Keratinocyte (primary cell): ENCODE results near the gene RPL18. TPM values are rescaled to one million over a fixed set of nuclear protein-coding genes. Genes with fewer than 3 reads are reported as not detected.

Experiments used
- DNase-seq: peaks from one replicate; pipeline ENCODE4 v3.0.0-alpha.2; 2011; ENCODE audit warnings: low read depth, missing footprints, low spot score
- FAIRE-seq: peaks from 2 replicates; lab custom pipeline; 2011; peaks lifted over from hg19 to GRCh38; lab: Jason Lieb, UNC
- H2AFZ ChIP-seq: 2 replicates; pipeline ENCODE4 v1.6.0; 2012; ENCODE audit warnings: low read length, control low read depth, inconsistent platforms; ENCODE audit not compliant: control insufficient read depth
- H3K27ac ChIP-seq: 2 replicates; pipeline ENCODE4 v1.5.1; 2011; ENCODE audit warnings: low read length; ENCODE audit not compliant: control insufficient read depth, insufficient read depth
- H3K27me3 ChIP-seq: 3 replicates; pipeline ENCODE4 v1.6.0; 2011; ENCODE audit warnings: low read length; ENCODE audit not compliant: control insufficient read depth, insufficient read depth; ENCODE audit errors: extremely low read depth
- H3K36me3 ChIP-seq, 2 experiments: 2 replicates in 1 of 2; 3 replicates in 1 of 2; pipeline ENCODE4 v1.5.1; 2011; ENCODE audit warnings: low read length in 2 of 2, mild to moderate bottlenecking in 1 of 2; ENCODE audit not compliant: control insufficient read depth in 2 of 2, insufficient read depth in 2 of 2; ENCODE audit errors: extremely low read depth in 1 of 2
- H3K4me1 ChIP-seq: 3 replicates; pipeline ENCODE4 v1.5.1; 2011; ENCODE audit warnings: low read length; ENCODE audit not compliant: control insufficient read depth, insufficient read depth; ENCODE audit errors: extremely low read depth
- H3K4me2 ChIP-seq: 3 replicates; pipeline ENCODE4 v1.6.0; 2011; ENCODE audit warnings: low read depth, low read length; ENCODE audit not compliant: control insufficient read depth, insufficient read depth; ENCODE audit errors: extremely low read depth
- H3K4me3 ChIP-seq, 3 experiments: fragments of 200-600 bp in 1 of 3; sonication (generic) in 1 of 3; 2 replicates in 2 of 3; 3 replicates in 1 of 3; pipeline ENCODE4 v1.5.1; 2011 to 2016; ENCODE audit warnings: low read length in 3 of 3, mild to moderate bottlenecking in 3 of 3, control low read depth in 2 of 3, inconsistent platforms in 1 of 3, low read depth in 1 of 3, mixed read lengths in 1 of 3, mixed run types in 1 of 3, moderate library complexity in 1 of 3; ENCODE audit not compliant: control insufficient read depth in 2 of 3, insufficient read depth in 2 of 3; ENCODE audit errors: extremely low read depth in 1 of 3
- H3K79me2 ChIP-seq: 2 replicates; pipeline ENCODE4 v1.6.0; 2012; ENCODE audit warnings: low read length; ENCODE audit not compliant: control insufficient read depth, insufficient read depth
- H3K9ac ChIP-seq: 3 replicates; pipeline ENCODE4 v1.6.0; 2011; ENCODE audit warnings: low read length; ENCODE audit not compliant: control insufficient read depth, insufficient read depth; ENCODE audit errors: extremely low read depth
- H3K9me1 ChIP-seq: 3 replicates; pipeline ENCODE4 v1.6.0; 2011; ENCODE audit warnings: low read length; ENCODE audit not compliant: control insufficient read depth, insufficient read depth; ENCODE audit errors: extremely low read depth
- H3K9me3 ChIP-seq: 2 replicates; pipeline ENCODE4 v1.5.1; 2012; ENCODE audit warnings: low read depth, low read length; ENCODE audit not compliant: control insufficient read depth
- H4K20me1 ChIP-seq: 3 replicates; pipeline ENCODE4 v1.6.0; 2011; ENCODE audit warnings: low read length; ENCODE audit not compliant: control insufficient read depth, insufficient read depth; ENCODE audit errors: extremely low read depth
- EZH2 ChIP-seq: IDR thresholded peaks from one replicate; pipeline ENCODE4 v1.6.1; 2012; ENCODE audit warnings: inconsistent platforms, mild to moderate bottlenecking, low read length, moderate library complexity
- dilution Hi-C: fragments of 300-500 bp; cut with MboI; formaldehyde crosslinking; loops from one replicate; pipeline ENCODE4 v1.7.0; 2020; ENCODE audit warnings: low sequenced_read_pairs; ENCODE audit not compliant: extremely low pct_ligation_motif_present
- polyA plus RNA-seq, 5 experiments: library from polyadenylated mRNA; depleted of rRNA in 3 of 5; stranded (reverse) in 3 of 5; stranded (forward) in 1 of 5; unstranded in 1 of 5; fragments of >200 nt; gene quantifications; 1 replicate in 1 of 5; 2 replicates in 3 of 5; 3 replicates in 1 of 5; pipeline versions ENCODE4 v1.2.1 to v1.2.3, GENCODE V29; 2011 to 2012; ENCODE audit warnings: missing spikeins in 2 of 5, low read depth in 1 of 5, low replicate concordance in 1 of 5
- TF ChIP-seq, protein P1 (sequence below), 3 experiments: IDR thresholded peaks in 1 of 3; conservative IDR thresholded peaks in 1 of 3; optimal IDR thresholded peaks in 1 of 3; 2 replicates in 2 of 3; 3 replicates in 1 of 3; pipeline versions ENCODE3 to v1.5.1; 2011; ENCODE audit warnings: low read length in 3 of 3, mild to moderate bottlenecking in 3 of 3, moderate library complexity in 2 of 3, control low read depth in 1 of 3, inconsistent platforms in 1 of 3; ENCODE audit not compliant: insufficient read depth in 2 of 3; ENCODE audit errors: extremely low read depth in 1 of 3

The RPL18 gene
- polyA plus RNA-seq, 1 donor (not counting 4 experiments of a cell fraction or from before 2014, with no cell fraction given): 1,015 TPM

DNA sequence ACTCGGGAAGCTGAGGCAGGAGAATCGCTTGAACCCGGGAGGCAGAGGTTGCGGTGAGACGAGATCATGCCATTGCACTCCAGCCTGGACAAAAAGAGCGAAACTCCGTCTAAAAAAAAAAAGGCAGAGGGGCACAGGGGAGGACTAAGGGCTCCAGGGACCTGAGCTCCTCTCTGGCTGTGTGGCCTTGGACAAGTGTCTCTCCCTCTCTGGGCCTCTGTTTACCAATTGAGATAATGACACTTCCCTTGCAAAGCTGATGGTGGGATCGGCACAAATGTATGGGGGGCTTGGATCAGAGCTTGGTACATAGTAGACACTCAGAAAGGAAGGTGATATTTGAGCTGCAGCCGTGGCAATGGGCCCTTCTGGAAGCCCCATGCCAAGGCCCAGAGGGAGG is 23.8 kb downstream of the RPL18 start:
- DNase-seq (no peak), FAIRE-seq (no peak)
- Histone ChIP-seq H3K9ac (no peak overlapping the region), H3K27me3 (no peaks in the 10 kb centered on the region), H3K4me3 (no peak overlapping the region), H3K79me2 (no peaks in the 10 kb centered on the region), H3K9me1 (no peaks in the 10 kb centered on the region), H3K27ac (no peak overlapping the region), H3K4me1 (no peaks in the 10 kb centered on the region), H3K9me3 (no peaks in the 10 kb centered on the region), H3K4me2 (no peak overlapping the region), H4K20me1 (no peaks in the 10 kb centered on the region), H2AFZ (no peak overlapping the region), H3K36me3 (no peaks in the 10 kb centered on the region)
- dilution Hi-C loops: no loop called here
- no peak for TF ChIP-seq EZH2
- TF ChIP-seq, protein P1, sequence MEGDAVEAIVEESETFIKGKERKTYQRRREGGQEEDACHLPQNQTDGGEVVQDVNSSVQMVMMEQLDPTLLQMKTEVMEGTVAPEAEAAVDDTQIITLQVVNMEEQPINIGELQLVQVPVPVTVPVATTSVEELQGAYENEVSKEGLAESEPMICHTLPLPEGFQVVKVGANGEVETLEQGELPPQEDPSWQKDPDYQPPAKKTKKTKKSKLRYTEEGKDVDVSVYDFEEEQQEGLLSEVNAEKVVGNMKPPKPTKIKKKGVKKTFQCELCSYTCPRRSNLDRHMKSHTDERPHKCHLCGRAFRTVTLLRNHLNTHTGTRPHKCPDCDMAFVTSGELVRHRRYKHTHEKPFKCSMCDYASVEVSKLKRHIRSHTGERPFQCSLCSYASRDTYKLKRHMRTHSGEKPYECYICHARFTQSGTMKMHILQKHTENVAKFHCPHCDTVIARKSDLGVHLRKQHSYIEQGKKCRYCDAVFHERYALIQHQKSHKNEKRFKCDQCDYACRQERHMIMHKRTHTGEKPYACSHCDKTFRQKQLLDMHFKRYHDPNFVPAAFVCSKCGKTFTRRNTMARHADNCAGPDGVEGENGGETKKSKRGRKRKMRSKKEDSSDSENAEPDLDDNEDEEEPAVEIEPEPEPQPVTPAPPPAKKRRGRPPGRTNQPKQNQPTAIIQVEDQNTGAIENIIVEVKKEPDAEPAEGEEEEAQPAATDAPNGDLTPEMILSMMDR (optimal IDR thresholded peaks at IDR 0.05 in 1 of 3, IDR thresholded peaks at IDR 0.05 in 1 of 3, conservative IDR thresholded peaks at IDR 0.05 in 1 of 3; ENCODE audit: extremely low read depth in 1 of 3, insufficient read depth in 2 of 3, low read length in 3 of 3): no peak

DNA sequence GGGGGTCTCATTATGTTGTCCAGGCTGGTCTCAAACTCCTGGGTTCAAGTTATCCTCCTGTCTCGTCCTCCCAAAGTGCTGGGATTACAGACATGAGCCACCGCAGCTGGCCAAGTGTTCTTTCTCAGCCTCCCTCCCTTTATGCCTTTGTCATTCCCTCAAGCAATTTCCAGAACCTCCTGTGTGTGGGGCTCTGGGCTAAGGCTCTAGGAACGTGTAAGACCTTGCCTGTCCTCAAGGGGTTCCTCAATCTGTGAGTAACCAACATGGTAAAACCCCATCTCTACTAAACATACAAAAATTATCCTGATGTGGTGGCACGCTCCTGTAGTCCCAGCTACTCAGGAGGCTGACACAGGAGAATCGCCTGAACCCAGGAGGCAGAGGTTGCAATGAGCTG is 28.0 kb downstream of the RPL18 start:
- H2AFZ ChIP-seq: no peak overlapping the region
- no peak overlapping the region for H3K4me3 ChIP-seq
- H3K79me2 ChIP-seq: no peaks in the 10 kb centered on the region
- peaks cover 10% of the 10 kb centered on the region for H3K4me1 ChIP-seq
- TF ChIP-seq, protein P1 (optimal IDR thresholded peaks at IDR 0.05 in 1 of 3, IDR thresholded peaks at IDR 0.05 in 1 of 3, conservative IDR thresholded peaks at IDR 0.05 in 1 of 3; ENCODE audit: extremely low read depth in 1 of 3, insufficient read depth in 2 of 3, low read length in 3 of 3): peak in 2 of 3 experiments; percentile 17 to 36
- TF ChIP-seq EZH2: no peak
- H3K9me3 ChIP-seq: no peaks in the 10 kb centered on the region
- H3K9me1 ChIP-seq: no peaks in the 10 kb centered on the region
- H3K9ac ChIP-seq: no peak overlapping the region
- no peaks in the 10 kb centered on the region for H4K20me1 ChIP-seq
- no peak overlapping the region for H3K4me2 ChIP-seq
- no peaks in the 10 kb centered on the region for H3K27me3 ChIP-seq
- dilution Hi-C loops: no loop called here
- FAIRE-seq: no peak
- no peak for DNase-seq
- no peak overlapping the region for H3K27ac ChIP-seq
- no peaks in the 10 kb centered on the region for H3K36me3 ChIP-seq
